Body of pancreas (tissue), 4 donors: ENCODE measurements around the gene PNMA3.

Experiments used
- POLR2A ChIP-seq, 3 donors: fragments of 450-650 bp; IDR thresholded peaks; one replicate each; pipeline ENCODE4 v1.6.1; 2016; ENCODE audit warnings: antibody characterized with exemption in 3 of 3, mild to moderate bottlenecking in 2 of 3
- TF ChIP-seq, protein P1 (sequence below), 7 experiments: fragments of 450-650 bp in 4 of 7; fragments of 200-600 bp in 3 of 7; sonication (generic) in 3 of 7; IDR thresholded peaks; one replicate each; pipeline ENCODE4 v1.5.1; 2016 to 2019; ENCODE audit warnings: antibody characterized with exemption in 7 of 7

DNA sequence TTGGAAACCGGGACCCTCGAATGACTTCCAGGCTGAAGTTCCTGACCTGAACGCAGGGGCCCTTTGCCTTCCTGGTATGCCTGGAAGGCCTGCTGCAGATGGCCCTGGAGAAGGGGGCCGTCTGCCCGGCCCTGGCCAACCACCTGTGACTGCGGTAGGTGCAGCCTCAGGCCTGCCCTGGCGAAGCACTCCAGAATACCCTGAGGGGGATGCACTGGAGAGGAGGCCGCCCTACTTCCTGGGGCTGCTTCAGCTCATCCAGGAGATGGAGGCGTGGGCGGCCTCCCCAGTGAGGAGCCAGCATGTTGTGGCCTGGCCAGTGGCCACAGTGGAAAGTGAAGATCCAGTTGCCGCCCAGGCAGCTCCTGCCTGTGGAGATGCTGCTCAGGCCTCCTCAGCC is 26.4 kb upstream of the PNMA3 start:
- TF ChIP-seq, protein P1, sequence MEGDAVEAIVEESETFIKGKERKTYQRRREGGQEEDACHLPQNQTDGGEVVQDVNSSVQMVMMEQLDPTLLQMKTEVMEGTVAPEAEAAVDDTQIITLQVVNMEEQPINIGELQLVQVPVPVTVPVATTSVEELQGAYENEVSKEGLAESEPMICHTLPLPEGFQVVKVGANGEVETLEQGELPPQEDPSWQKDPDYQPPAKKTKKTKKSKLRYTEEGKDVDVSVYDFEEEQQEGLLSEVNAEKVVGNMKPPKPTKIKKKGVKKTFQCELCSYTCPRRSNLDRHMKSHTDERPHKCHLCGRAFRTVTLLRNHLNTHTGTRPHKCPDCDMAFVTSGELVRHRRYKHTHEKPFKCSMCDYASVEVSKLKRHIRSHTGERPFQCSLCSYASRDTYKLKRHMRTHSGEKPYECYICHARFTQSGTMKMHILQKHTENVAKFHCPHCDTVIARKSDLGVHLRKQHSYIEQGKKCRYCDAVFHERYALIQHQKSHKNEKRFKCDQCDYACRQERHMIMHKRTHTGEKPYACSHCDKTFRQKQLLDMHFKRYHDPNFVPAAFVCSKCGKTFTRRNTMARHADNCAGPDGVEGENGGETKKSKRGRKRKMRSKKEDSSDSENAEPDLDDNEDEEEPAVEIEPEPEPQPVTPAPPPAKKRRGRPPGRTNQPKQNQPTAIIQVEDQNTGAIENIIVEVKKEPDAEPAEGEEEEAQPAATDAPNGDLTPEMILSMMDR (IDR thresholded peaks at IDR 0.05) = no peak
- TF ChIP-seq POLR2A (IDR thresholded peaks at IDR 0.05) = no peak
